ENCODE measurements around the gene KLF1. TPM values are rescaled to one million over a fixed set of nuclear protein-coding genes. Genes with fewer than 3 reads are reported as not detected.
A peak's percentile ranks its signal among the peaks of the same experiment; 100 is the strongest.
"Not testable (repeated sequence)": the region's sequence is repeated elsewhere in the genome, so short reads cannot be mapped to it uniquely, and the experiment has no call there.

KLF1 gene
- total RNA-seq, 1 donor from 2014 or later: 0.35 TPM

DNA sequence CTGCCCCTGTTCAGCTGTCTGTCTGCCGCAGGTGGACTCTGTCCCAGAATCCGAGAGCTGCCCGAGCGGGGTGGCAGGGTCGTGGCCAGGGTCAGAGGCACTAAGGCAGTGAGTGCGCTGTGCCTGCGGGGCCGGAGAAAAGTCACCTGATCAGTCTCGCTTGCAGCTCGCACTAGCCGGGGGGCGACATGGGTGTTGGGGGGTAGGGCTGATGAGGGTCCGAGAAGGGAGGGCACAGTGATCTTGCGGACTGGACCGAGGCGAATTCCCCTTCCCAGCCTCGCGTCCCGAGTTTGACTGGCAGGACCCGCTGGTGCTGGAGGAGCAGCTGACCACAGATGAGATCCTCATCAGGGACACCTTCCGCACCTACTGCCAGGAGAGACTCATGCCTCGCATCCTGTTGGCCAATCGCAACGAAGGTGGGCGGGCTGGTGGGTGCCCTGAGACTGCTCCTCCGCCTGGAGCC, 4.6 kb upstream of the KLF1 start:
- DNase-seq (ENCODE audit: low spot score): peak; percentile 67
- ATAC-seq: peak; percentile 39

DNA sequence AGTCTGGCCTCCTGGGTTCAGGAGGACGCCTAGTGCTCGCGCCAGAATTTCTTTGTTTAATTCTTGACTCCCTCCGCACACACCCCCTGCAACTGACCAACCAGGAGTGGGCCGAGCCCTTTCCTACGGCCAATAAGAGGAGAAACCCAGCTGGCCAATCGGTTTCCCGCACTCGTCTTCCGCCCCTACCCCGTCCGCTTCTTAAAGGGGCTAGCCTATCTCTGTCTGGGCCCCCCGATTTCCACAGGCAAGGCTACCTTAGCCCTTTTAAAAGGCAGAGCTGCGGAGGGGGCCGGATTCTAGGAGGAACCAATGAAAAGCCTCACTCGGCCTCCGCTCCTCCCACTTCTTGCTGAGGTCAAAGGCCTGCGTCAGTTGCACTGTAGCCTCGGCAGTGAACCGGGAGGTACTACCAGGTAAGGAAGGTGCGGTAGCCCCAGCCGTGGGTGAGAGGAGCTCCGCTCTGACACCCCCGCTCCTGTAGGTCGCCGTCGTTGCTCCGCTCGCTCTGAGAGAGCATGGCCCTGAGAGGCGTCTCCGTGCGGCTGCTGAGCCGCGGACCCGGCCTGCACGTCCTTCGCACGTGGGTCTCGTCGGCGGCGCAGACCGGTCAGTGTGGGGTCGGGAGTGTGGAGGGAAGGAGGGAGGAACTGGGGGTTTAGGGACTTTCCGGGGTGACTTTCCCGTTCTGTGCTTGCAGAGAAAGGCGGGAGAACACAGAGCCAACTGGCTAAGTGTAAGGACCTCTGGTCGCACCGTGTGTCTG, 4.0 kb upstream of the KLF1 start, which contains the start of gene GCDH:
TSS of gene GCDH (plus strand) at position 374 of the 766 bp plus-strand sequence. CDS start at position 519, 145 bp downstream.
- peak; percentile 98 for DNase-seq (ENCODE audit: low spot score)
- peak; percentile 91 for ATAC-seq

- ATAC-seq; DNase-seq (ENCODE audit: low spot score): not testable (repeated sequence)
Measured at GRCh38 chr19:12890299-12890786, 3.3 kb upstream of the KLF1 start.

GRCh38 chr19:12888006-12888603, 1.1 kb upstream of the KLF1 start:
- ATAC-seq (no peak), DNase-seq (ENCODE audit: low spot score) (no peak)

DNA sequence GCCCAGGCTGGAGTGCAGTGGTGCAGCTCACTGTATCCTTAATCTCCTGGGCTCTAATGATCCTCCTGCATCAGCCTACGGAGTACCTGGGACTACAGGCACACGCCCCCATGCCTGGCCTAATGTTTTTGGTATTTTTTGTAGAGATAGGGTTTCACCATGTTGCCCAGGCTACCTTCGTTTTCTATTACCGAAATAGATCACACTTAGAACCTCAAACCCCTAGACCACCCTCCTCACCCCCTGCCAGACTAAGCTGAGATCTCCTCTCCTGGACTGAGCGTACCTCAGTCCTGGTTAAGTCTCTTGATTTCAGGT, 391 bp downstream of the KLF1 start:
- DNase-seq (ENCODE audit: low spot score): no peak
- ATAC-seq: no peak

DNA sequence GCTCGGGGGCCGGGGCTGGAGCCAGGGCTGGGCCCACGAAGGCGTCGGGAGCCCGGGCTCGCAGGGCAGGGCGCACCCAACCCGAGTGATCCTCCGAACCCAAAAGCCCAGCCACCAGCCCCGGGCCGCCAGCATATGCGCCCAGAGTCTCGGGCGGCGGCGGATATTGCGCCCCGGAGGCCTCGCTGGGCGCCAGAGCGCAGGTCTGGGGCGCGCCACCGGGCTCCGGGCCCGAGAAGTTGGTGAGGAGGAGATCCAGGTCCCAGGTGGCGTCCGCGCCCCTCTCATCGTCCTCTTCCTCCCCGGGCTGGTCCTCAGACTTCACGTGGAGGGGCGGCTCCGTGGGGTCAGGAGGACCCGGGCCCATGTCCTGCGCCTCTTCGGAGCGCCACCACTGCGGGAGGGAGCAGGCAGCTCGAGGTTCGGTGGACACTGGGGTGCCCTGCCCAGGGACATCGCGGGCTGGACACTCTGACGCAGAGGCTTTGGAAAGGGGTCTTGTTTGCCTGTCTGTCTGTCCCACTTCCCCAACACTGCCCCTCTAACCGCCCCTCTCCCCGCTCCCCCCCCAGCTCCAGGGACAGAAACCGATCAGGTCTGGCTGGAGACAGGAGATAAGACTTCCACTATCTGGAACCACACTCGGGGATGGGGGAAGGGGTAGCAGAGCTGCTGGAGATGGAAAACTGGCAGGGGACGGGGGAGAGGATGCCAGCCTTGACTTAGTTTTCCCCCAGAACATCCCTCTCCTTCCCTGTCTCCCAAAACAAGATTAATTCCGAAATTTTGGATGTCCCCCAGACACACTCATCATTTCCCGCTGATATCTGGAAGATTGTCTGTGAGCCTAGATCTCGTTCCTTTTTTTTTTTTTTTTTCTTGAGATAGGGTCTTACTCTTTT, 1.0 kb downstream of the KLF1 start:
- ATAC-seq (no peak), DNase-seq (ENCODE audit: low spot score) (no peak)

GRCh38 chr19:12884926-12885748, 1.9 kb downstream of the KLF1 start:
- peak; percentile 53 for ATAC-seq

GRCh38 chr19:12884627-12884925, 2.4 kb downstream of the KLF1 start:
- ATAC-seq (no peak), DNase-seq (ENCODE audit: low spot score) (no peak)

More at GRCh38 chr19:12884926-12885748, 1.9 kb downstream of the KLF1 start:
- DNase-seq (ENCODE audit: low spot score): peak; percentile 71

DNA sequence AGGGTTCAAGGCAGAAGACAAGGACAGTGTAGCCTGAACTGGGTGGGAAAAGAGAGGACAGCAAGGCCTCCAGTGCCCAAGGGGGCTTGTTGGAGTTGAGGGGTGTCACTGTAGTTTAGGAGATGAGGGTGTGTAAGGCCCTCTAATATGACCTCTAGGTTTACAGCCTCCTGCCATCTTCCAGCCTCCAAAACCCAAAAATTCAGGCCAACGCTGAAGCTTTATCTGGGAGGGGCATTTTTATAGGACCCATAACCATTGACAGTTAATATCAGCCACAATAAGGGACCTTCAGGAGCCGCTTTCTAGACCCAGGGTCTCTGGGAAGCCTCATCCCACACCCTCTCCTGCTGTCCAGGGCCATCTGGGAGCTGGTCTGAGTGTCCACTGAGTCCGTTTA, 2.8 kb downstream of the KLF1 start:
- DNase-seq (ENCODE audit: low spot score) (no peak), ATAC-seq (no peak)

DNA sequence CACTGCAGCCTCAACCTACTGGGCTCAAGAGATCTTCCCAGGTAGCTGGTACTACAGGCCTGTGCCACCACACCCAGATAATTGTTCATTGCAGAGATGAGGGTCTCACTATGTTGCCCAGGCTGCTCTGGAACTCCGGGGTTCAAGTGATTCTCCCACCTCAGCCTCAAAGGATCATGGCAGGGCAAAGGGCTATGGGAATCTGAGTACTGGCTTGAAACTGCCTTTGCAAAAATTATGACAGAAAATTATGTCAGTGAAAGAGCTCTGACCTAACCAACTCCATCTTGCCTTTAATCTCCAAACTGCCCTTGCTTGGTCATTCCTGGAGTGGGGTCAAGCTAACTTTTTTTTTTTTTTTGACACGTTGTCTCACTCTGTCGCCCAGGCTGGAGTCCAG, 4.4 kb downstream of the KLF1 start:
- DNase-seq (ENCODE audit: low spot score): no peak

DNA sequence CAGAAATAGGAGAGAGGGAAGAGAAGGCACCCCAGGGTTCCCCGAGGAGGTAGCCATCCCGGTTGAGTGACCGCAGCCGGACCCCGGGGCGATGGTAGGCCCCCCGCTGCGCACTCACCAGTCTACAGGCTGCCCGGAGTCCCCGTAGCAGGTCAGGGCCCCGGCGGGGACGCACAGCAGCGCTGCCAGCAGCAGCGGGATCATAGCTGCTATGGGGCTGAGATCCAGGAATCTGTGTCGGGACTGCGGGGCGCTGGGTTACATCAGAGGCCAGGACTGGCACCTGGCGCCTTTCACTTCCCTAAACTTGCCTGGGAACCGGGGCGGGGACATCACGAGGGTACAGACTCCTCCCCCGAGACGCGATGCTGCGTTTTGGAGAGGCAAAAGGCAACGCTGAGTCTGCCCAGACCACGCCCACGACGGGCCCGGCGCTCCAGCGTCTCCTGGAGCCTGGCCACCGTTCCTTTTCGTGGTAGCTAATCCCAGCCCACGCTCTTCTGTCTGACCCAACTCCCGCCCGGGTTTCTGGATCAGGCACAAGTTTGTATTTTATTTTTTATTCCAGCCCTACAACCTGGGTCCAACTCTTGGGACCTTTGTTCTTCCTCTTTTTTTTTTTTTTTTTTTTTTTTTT, 5.7 kb downstream of the KLF1 start, which contains the start of gene DNASE2:
TSS of gene DNASE2 (minus strand) at position 278 of the 637 bp plus-strand sequence. CDS start at position 204, 74 bp downstream.
- DNase-seq (ENCODE audit: low spot score) (peak; percentile 99), ATAC-seq (peak; percentile 90)

More for the DNA sequence above, 4.4 kb downstream of the KLF1 start:
- ATAC-seq: no peak

GRCh38 chr19:12880551-12881171, 6.3 kb downstream of the KLF1 start:
- peak; percentile 46 for ATAC-seq
- DNase-seq (ENCODE audit: low spot score): peak; percentile 55

DNA sequence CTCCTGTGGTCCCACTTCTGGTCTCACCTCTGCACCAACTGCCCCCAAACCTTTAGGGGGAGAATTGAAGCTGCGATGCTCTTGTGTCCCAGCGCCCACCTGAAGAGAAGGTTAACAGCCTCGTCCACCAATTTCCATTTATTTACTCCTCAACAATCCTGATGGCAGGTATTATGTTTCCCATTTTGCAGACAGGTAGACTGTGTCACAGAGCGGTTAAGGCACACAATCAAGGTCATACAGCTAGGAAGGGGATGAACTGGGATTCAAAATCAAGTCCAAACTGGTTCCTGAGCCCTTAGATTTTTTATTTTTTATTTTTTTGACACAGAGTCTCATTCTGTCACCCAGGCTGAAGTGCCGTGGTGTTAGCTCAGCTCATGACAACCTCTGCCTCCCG, 11.9 kb downstream of the KLF1 start:
- DNase-seq (ENCODE audit: low spot score) (no peak), ATAC-seq (no peak)

GRCh38 chr19:12873891-12874745, 12.9 kb downstream of the KLF1 start:
- ATAC-seq (no peak), DNase-seq (ENCODE audit: low spot score) (no peak)

DNA sequence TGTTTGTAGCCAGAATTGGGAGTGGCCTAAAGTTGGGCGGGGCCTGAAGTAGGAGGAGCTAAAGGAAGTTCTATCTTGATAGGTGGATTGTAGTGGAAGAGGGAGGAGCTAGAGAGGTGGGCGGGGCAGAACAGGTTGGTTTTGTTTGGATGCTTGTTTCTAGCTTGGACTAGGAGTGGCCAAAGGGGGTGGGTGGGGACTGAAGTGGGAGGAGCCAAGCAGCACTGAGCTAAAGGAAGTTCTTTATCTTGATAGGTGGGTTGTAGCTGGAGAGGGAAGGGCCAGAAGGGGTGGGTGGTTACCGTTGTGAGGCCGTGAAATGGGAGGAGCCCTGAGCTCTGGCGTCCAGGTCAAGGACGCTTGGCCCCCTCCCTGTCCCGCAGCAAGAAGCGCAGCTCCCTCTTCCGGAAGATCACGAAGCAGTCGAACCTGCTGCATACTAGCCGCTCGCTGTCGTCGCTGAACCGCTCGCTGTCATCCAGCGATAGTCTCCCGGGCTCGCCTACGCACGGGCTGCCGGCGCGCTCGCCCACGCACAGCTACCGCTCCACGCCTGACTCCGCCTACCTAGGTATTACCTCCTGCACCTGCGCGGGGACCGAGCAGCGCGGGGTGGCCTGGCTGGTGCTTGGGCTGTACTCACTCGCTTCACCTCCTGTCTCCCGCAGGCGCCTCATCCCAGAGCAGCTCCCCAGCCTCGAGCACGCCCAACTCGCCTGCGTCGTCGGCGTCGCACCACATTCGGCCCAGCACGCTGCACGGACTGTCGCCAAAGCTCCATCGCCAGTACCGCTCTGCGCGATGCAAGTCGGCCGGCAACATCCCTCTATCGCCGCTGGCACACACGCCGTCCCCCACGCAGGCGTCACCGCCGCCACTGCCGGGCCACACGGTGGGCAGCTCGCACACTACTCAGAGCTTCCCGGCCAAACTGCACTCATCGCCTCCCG, 13.8 kb downstream of the KLF1 start:
- DNase-seq (ENCODE audit: low spot score) (peak; percentile 58), ATAC-seq (peak; percentile 71)

GRCh38 chr19:12872255-12872654, 14.7 kb downstream of the KLF1 start:
- ATAC-seq (no peak), DNase-seq (ENCODE audit: low spot score) (no peak)

DNA sequence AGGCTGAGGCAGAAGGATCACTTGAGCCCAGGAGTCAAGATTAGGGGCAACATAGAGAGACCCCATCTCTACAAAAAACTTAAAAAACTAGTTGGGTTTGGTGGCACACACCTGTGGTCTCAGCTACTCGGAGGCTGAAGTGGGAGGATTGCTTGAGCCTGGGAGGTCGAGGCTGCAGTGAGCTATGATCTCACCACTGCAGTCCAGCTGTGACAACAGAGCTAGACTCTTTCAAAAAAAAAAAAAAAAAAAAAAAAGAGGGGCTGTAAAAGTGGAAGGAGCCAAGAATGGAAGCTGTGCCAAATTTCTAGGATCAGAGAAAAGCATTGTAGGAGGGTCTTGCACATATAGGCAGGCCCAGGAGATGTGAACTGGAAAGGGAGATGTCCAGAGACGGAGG, 15.3 kb downstream of the KLF1 start:
- ATAC-seq (no peak), DNase-seq (ENCODE audit: low spot score) (no peak)
